Osteoblast (primary cell): Measurements from ENCODE around the gene SPARCL1. TPM values are rescaled to one million over a fixed set of nuclear protein-coding genes. Genes with fewer than 3 reads are reported as not detected.
"Not testable (repeated sequence)": the region's sequence is repeated elsewhere in the genome, so short reads cannot be mapped to it uniquely, and the experiment has no call there.

Experiments
- DNase-seq: peaks from one replicate; pipeline ENCODE4 v3.0.0; 2011; ENCODE audit warnings: low spot score, mixed read lengths; ENCODE audit not compliant: insufficient read length; ENCODE audit errors: missing footprints
- H2AFZ ChIP-seq: 2 replicates; pipeline ENCODE4 v1.6.0; 2011; ENCODE audit warnings: mild to moderate bottlenecking, low read length
- H3K27ac ChIP-seq: 2 replicates; pipeline ENCODE4 v1.5.1; 2011; ENCODE audit warnings: mild to moderate bottlenecking, low read depth, low read length, moderate library complexity
- H3K27me3 ChIP-seq: 2 replicates; pipeline ENCODE4 v1.6.0; 2012; ENCODE audit warnings: mild to moderate bottlenecking, control low read depth, inconsistent platforms, low read length, moderate library complexity; ENCODE audit not compliant: insufficient read depth
- H3K36me3 ChIP-seq: 2 replicates; pipeline ENCODE4 v1.5.1; 2011; ENCODE audit warnings: mild to moderate bottlenecking, low read length, control low read depth, moderate library complexity; ENCODE audit not compliant: insufficient read depth
- H3K4me1 ChIP-seq: 2 replicates; pipeline ENCODE4 v1.5.1; 2011; ENCODE audit warnings: mild to moderate bottlenecking, low read length, control low read depth, moderate library complexity; ENCODE audit not compliant: insufficient read depth
- H3K4me2 ChIP-seq: 2 replicates; pipeline ENCODE4 v1.6.0; 2011; ENCODE audit warnings: mild to moderate bottlenecking, low read length; ENCODE audit not compliant: insufficient read depth
- H3K4me3 ChIP-seq: fragments of 200-600 bp; sonication (generic); 3 replicates; pipeline ENCODE4 v1.5.1; 2012; ENCODE audit warnings: mild to moderate bottlenecking, low read length, inconsistent platforms; ENCODE audit not compliant: insufficient read depth
- H3K79me2 ChIP-seq: 2 replicates; pipeline ENCODE4 v1.6.0; 2012; ENCODE audit warnings: mild to moderate bottlenecking, low read length, control low read depth, inconsistent platforms; ENCODE audit not compliant: insufficient read depth
- H3K9me3 ChIP-seq: 2 replicates; pipeline ENCODE4 v1.5.1; 2011; ENCODE audit warnings: low read depth, low read length, control low read depth
- H4K20me1 ChIP-seq: 2 replicates; pipeline ENCODE4 v1.6.0; 2012; ENCODE audit warnings: mild to moderate bottlenecking, low read length, control low read depth; ENCODE audit not compliant: insufficient read depth
- total RNA-seq: library from RNA; depleted of rRNA; stranded (reverse); fragments of >200 nt; gene quantifications from 2 replicates; pipeline ENCODE4 v1.2.3, GENCODE V29; 2012
- TF ChIP-seq, protein P1 (sequence below): IDR thresholded peaks from 2 replicates; pipeline ENCODE4 v1.5.1; 2011; ENCODE audit warnings: mild to moderate bottlenecking, low read depth, low read length, moderate library complexity; ENCODE audit errors: extremely low read depth

SPARCL1 gene
- total RNA-seq, 1 donor: not detected

DNA sequence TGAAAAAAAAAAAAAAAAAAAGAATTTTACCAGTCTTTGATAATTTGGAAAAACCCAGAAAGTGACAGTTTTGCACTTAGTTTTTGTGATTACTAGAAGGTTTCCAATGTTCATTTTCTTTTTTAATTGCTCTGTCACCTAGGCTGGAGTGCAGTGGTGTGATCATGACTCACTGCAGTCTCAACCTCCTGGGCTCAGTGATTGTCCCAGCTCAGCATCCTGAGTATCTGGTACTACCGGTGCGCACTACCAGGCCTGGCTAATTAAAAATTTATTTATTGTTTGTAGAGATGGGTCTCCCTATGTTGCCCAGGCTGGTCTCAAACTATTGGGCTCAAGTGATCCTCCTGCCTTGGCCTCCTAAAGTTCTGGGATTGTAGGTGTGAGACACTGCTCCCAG is 103.5 kb downstream of the SPARCL1 start:
- no peak for DNase-seq
- Histone ChIP-seq H3K27ac (no peak overlapping the region), H3K27me3 (no peaks in the 10 kb centered on the region), H3K79me2 (peaks cover 85% of the 10 kb centered on the region), H2AFZ (no peak overlapping the region), H3K4me1 (peaks cover 21% of the 10 kb centered on the region), H3K4me3 (no peak overlapping the region), H3K9me3 (no peaks in the 10 kb centered on the region), H3K4me2 (no peak overlapping the region), H3K36me3 (no peaks in the 10 kb centered on the region), H4K20me1 (peaks cover 16% of the 10 kb centered on the region)
- TF ChIP-seq, protein P1, sequence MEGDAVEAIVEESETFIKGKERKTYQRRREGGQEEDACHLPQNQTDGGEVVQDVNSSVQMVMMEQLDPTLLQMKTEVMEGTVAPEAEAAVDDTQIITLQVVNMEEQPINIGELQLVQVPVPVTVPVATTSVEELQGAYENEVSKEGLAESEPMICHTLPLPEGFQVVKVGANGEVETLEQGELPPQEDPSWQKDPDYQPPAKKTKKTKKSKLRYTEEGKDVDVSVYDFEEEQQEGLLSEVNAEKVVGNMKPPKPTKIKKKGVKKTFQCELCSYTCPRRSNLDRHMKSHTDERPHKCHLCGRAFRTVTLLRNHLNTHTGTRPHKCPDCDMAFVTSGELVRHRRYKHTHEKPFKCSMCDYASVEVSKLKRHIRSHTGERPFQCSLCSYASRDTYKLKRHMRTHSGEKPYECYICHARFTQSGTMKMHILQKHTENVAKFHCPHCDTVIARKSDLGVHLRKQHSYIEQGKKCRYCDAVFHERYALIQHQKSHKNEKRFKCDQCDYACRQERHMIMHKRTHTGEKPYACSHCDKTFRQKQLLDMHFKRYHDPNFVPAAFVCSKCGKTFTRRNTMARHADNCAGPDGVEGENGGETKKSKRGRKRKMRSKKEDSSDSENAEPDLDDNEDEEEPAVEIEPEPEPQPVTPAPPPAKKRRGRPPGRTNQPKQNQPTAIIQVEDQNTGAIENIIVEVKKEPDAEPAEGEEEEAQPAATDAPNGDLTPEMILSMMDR: no peak

DNA sequence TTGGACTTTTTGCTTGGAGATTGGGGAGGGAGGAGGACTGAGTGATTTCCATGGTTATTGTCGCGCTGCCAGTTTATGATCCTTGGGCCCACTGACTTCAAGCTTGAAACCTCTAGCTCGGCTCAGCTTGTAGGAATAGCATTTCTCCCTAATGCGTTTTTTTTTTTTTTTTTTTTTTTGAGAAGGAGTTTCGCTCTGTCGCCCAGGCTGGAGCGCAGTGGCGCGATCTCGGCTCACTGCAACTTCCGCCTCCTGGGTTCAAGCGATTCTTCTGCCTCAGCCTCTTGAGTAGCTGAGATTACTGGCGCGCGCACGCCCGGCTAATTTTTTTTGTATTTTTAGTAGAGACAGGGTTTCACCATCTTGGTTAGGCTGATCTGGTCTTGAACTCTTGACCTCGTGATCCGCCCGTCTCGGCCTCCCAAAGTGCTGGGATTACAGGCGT is 105.1 kb downstream of the SPARCL1 start:
- peak overlapping the region; percentile 97 for H3K4me2 ChIP-seq
- H3K4me3 ChIP-seq: peak overlapping the region; percentile 98
- H3K4me1 ChIP-seq: peaks cover 21% of the 10 kb centered on the region
- not testable (repeated sequence) for H2AFZ ChIP-seq, H3K27ac ChIP-seq, H3K9me3 ChIP-seq, H3K36me3 ChIP-seq, H3K27me3 ChIP-seq, DNase-seq, H4K20me1 ChIP-seq
- H3K79me2 ChIP-seq: peaks cover 71% of the 10 kb centered on the region

Other genes with a start within 250 kb of the SPARCL1 start
- under 0.01 TPM in 2 replicates for gene HSD17B13, start 206.5 kb downstream of the SPARCL1 start, total RNA-seq
- gene HSD17B11, start 138.2 kb downstream of the SPARCL1 start, total RNA-seq: 46.9 and 49.6 TPM in 2 replicates
- 10.1 and 15.6 TPM in 2 replicates for gene NUDT9, start 106.8 kb downstream of the SPARCL1 start, total RNA-seq
- not detected in 2 replicates for gene DSPP, start 79.2 kb upstream of the SPARCL1 start, total RNA-seq
- gene DMP1, start 120.9 kb upstream of the SPARCL1 start, total RNA-seq: not detected in 2 replicates